HG03432 (cell line): ENCODE measurements around the gene SEPTIN2.
"Not testable (repeated sequence)": the region's sequence is repeated elsewhere in the genome, so short reads cannot be mapped to it uniquely, and the experiment has no call there.

ENCODE experiments used
- ATAC-seq: cut with Tn5 transposase; IDR thresholded peaks from one replicate; pipeline ENCODE4 v1.9.1; 2021; ENCODE audit warnings: mild to moderate bottlenecking, moderate library complexity; ENCODE audit not compliant: unreplicated experiment

Gene SEPTIN2

DNA sequence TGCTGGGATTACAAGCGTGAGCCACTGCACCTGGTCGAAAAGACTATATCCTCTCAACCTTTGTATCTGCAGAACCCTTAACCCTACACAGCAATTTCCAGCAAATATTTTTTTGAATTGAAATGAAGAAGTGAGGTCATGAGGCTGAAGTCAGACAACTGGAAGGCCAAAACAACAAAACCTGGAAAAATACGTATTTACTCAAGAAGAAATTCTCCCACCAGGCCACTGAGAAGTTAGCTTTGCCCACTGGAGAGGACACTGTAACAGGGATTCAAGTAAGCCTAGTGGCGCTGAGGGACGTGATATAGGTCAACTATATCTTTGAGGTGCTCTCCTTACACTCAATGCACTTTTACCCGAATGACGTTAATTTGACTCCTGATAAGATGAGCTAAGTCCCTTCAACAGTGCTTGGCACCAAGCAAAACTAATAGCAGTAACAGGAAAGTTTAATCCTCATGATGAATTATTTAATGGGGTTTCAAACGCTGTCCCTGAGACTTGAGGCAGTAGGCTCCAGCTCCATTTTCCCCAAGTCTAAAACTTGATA is 2.1 kb upstream of the SEPTIN2 start:
- no peak for ATAC-seq

DNA sequence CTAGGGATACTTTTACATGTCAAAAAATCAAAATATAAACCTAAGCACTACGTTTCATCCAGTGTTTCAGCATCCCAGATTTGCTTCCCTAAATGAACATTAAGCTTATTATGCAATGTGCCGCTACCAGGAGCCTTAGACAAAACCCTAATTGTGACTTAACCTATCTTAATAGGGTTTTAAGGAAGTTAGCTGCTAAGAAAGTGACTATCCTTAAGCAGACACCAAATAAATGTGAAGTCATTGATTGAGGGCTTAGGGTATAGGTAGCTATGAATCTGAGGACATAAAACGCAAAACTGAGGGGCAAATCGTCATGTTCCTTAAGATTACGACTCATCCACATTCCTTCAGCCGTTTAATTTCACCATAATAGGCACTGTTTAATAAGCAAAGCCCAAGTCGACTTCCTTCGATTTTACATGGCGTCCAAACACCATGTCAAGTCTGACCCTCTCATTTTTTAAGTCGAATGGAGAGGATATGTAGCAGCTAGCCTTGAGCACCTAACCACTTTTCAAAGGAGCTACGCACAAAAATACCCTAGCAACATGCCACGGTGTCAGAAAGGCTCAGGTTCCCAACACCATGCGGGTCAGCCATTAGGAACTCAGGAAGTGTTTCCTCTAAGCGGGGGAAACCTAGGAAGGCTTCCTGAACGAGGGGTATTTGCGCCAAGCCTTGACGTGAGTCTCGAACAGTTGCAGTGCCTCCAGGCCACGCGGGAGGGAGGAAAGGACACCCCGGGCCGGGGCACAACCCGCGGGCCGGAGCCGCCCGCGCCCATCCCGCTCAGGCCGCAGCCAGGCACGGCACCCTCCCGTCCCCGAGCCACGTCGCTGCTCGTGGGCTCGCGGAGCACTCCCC is 1.3 kb upstream of the SEPTIN2 start:
- no peak for ATAC-seq

DNA sequence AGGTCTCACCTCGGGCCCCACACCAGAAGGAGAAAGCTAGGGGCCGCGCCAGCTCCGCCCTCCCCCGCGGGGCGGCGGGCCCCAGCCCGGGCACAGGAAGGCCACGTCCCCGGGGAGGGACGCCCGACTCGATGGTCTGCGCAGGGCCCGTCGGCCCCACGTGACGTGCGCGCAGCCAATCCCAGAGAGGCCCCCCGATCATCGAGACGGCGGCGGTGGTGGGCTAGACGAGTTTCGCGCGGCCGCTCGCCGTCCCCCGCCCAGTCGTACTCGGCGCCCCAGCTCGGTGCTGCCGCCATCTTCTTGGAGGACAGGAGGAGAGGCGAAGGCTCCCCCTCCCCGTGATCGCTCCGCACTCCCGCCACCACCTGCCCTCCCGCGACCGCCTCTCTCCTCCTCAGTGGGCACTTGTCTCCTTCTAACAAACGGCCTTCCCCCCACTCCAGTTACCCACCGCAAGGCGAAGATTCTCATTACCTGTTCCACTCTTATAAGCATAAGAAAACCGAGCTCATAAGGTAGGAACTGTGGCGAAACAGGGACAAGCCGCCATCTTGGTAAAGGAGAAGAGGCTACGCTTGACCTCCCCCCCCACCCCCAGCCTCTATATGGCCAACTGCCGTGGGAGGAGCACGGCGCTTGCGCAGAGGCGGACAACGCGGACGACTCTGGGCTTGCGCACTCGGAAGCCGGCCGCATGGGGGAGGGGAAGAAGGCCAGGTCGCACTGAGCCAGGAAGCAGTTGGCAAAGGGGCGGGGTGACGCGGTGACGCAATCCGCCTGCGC is 439 bp upstream of the SEPTIN2 start, which contains the start of gene HDLBP:
Gene HDLBP, minus strand, starts transcription at position 580 of the 786 bp plus-strand sequence. CDS start 48,803 bp downstream, outside the sequence.
- ATAC-seq, result peak; percentile 79

DNA sequence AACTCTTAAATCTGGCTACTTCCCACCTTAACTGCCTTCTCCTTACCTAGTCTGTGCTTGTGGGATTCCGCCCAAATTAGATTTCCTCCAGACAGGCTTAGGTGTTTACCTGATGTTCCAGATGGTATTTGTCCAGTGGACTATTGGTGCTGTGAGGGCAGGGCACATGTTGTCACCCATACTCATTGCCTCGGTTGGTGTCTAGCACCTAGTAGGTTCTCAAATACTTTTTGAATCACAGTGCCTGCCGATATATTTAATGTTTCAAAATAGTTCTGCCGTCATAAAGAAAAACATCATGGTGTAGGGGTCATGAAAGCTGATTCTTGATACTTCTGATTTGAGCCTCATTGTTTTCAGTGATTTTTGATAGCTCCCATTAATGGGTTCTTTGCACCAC is 1.1 kb downstream of the SEPTIN2 start:
- no peak for ATAC-seq

- no peak for ATAC-seq
Observed at GRCh38 chr2:241317391-241317790, 1.7 kb downstream of the SEPTIN2 start.

DNA sequence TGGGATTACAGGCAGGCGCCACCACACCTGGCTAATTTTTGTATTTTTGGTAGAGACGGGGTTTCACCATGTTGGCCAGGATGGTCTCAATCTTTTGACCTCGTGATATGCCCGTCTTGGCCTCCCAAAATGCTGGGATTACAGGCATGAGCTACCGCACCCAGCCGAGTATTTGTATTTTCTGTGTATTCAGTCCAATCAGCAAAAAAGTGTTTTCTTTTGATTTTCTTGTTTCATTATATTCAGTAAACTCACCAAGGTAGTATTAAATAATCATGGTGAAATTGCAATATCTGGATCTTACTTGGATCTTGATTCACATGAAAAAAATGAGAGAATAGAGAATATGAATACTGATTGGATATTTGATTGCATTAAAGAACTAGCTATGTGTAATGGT is 3.1 kb downstream of the SEPTIN2 start:
- ATAC-seq, result not testable (repeated sequence)

DNA sequence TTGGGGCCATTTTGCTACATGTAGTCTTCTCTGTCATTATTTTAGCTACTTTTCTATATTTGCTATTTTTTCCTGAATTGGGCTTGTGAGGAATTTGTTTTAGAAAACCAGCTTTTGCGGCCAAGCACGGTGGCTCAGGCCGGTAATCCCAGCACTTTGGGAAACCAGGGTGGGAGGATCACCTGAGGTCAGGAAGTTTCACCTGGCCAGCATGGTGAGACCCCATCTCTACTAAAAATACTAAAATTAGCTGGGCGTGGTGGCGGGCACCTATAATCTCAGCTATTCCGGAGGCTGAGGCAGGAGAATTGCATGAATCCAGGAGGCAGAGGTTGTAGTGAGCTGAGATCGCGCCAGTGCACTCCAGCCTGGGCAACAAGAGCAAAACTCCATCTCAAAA is 4.7 kb downstream of the SEPTIN2 start:
- no peak for ATAC-seq

DNA sequence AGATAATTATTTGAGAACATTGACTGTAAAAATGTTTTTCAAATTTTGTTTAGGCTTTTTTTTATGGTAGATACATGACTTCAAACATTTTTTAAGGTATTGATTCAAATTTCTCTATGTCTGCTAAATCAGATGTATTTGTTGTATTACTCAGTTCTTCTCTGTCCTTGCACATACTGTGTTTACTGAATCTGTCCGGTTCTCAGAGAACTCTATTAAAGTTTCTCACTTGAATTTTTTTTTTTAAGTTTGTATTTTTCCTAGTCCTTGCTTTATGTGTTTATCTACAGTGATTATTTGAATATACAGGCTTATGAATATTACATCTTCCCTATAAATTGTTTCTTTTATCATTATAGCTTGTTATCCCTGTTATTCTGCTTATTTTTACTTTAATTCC is 5.3 kb downstream of the SEPTIN2 start:
- ATAC-seq, result no peak

DNA sequence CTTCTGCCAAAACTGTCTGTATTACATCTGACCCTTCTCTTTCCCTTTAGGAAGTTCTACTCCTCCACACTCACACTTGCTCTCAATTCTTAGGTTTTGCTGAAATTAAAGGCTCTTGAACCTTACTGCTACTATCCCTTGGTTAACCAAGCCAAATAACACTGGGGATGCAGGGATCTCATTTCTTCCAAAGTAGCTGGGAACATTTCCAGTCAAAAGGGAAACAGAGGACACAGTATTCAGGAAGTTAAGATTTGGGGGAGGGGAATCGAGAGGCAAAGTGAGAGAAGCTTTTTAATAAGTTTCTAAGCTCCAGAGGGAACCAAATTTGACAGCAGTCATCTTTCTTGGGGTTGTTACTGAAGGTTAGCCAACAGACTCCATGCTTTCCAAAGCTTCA is 6.2 kb downstream of the SEPTIN2 start:
- ATAC-seq, result no peak

GRCh38 chr2:241323778-241324177 is 8.1 kb downstream of the SEPTIN2 start:
- ATAC-seq, result no peak

GRCh38 chr2:241324775-241325174 is 9.1 kb downstream of the SEPTIN2 start:
- ATAC-seq, result no peak

GRCh38 chr2:241325257-241325656 is 9.5 kb downstream of the SEPTIN2 start:
- no peak for ATAC-seq

DNA sequence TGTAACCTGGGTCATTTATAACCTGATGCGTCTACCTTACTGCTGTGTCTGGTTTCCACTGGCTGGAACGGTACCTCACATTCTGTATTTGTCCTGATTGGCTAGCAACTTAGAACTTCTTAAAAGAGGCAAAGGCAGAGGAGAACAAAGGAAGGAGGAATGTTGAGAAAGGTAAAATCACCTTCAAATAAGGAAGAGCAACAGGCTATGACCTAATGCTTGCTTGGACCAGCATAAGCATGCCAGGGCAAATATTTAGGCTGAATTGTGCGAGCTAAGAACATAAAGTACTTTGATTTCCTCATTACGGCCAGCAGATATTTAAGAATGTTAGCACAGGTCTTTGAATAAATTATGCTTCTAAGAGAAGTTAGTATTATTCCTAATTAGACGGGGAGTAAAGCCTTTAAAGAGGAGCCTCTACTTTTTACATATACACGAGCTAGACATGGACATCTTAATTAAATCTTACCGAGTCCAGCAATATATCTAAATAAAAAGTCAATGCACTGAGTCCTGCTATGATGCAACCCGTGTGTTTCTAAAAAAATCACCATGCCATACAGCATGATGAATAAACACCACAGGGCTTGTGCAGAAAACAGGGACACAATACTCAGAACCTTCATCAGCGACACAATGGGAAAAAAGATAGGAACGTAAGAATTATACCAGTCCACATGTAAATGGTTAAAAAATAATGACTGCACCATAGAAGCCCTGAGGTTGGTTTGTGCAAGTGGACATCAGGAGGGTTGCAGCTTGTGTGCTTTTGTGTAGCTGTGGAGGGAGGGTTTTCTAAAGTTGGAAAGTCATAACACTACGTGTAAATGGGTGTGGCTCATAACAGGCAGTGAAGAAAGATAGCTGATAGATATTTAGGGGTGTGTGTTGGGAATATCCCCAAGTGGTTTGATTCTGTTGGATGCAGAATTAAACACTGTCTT is 14.2 kb downstream of the SEPTIN2 start:
- no peak for ATAC-seq

DNA sequence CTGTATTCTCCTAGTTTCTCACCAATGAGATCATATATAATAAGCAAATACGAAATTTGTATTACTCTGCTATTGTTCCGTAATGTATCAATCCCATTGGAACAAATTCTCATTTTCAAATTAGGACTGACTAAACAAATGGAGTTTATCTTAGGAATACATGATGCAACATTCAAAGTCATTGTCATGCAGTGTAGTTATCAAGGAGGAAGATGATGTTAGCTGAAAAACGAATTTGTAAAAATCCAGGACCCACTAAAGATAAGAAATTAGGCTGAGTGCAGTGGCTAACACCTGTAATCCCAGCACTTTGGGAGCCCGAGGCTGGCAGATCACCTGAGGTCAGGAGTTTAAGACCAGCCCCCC is 14.9 kb downstream of the SEPTIN2 start:
- ATAC-seq, result no peak

- ATAC-seq, result no peak
Observed at GRCh38 chr2:241334813-241335212, 19.1 kb downstream of the SEPTIN2 start.

- ATAC-seq, result no peak
Observed at GRCh38 chr2:241339839-241340630, 24.3 kb downstream of the SEPTIN2 start.

GRCh38 chr2:241340631-241341163 is 25.0 kb downstream of the SEPTIN2 start:
- ATAC-seq, result no peak

- no peak for ATAC-seq
Observed at GRCh38 chr2:241344925-241345651, 29.4 kb downstream of the SEPTIN2 start.

DNA sequence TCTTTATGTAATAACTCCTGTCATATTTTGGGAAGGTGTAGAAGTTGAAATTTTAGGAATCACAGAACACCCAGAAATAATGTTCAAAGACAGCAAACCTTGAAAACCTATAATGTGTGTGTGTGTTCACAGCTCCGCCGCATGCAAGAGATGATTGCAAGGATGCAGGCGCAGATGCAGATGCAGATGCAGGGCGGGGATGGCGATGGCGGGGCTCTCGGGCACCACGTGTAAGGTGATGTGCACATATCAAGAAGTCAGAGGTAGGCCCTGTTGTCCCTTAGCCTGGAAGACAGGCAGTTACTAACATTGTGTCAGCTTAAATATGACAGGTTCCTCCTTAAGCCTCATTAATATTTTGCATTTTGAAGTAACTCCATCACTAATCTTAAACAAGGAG is 34.2 kb downstream of the SEPTIN2 start:
- no peak for ATAC-seq
